Stimulated activated CD8-positive, alpha-beta memory T cell treated with anti-CD3 and anti-CD28 coated beads, Interleukin-12 subunit alpha, Interleukin-12 subunit beta, amount 100 ng/mL, for 4 hours (primary cell): Measurements from ENCODE around the gene KLHDC1.

ENCODE experiments used
- DNase-seq: peaks from one replicate; pipeline ENCODE4 v3.0.0-alpha.2; 2020; ENCODE audit warnings: low read depth

Gene KLHDC1

DNA sequence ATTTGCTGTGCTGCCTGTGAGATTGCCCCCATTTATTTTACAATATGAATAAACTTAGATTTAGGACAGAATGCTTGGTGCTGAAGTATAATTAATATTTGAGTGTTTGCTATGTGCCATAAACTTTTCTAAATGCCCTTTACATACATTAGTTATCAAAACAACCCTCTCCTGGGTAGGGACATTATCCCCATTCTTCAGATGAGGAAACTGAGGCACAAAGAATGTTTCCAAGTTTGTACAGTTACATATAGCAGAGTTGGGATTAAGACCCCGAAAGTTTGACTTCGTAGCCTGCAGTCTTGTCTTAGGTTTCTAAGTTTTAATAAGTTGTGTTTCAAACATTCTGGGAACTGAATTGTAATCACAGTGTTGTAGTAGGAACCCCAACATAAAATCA lies 93.4 kb downstream of the KLHDC1 start:
- DNase-seq = no peak

DNA sequence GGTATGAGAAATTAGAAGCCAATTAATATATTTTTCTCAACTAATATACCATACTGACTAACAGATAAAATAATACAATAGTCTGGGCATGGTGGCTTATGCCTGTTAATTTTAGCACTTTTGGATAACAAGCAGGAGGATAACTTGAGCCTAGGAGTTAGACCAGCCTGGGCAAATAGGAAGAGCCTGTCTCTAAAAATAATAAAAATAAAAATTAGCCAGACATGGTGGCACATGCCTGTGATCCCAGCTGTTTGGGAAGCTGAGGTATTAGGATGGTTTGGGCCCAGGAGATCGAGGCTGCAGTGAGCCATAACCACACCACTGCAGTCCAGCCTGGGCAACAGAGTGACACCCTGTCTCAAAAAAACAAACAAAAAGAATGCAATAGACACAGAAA lies 99.7 kb downstream of the KLHDC1 start:
- DNase-seq = no peak

DNA sequence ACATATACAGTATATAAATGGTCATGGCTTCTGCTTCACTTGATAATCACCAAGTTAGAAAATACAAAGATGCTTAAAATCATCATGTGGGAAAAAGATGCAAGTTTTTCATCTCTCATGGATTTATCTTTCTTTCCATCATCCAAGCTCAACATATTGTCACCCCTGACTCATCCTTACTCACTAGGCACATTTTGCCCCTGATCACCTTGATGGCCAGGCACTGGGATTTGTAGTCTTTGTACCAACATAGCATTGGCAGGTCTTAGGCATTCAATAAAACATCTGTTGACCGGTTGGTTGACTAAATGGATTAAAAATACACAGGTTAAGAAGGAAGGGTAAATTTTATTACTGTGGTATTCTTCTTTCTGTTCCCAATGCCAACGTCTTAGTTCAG lies 103.1 kb downstream of the KLHDC1 start:
- no peak for DNase-seq
